GM12873 (cell line): ENCODE results near the gene SPI1.
A peak's percentile ranks its signal among the peaks of the same experiment; 100 is the strongest.

Source experiments
- CTCF ChIP-seq: IDR thresholded peaks from 2 replicates; pipeline ENCODE4 v1.5.1; 2012; ENCODE audit warnings: low read depth, mild to moderate bottlenecking, moderate library complexity, low read length, control low read depth; ENCODE audit not compliant: insufficient read depth; ENCODE audit errors: missing control alignments

Gene SPI1

GRCh38 chr11:47352556-47352955, 25.8 kb downstream of the SPI1 start, which contains the start of gene MYBPC3:
Gene MYBPC3 (minus strand): TSS chr11:47352702. CDS start chr11:47352647, 55 bp downstream.
- TF ChIP-seq CTCF, result no peak

GRCh38 chr11:47351156-47352126, 26.9 kb downstream of the SPI1 start:
- no peak for TF ChIP-seq CTCF

GRCh38 chr11:47350315-47350714, 28.0 kb downstream of the SPI1 start:
- TF ChIP-seq CTCF, result no peak

- no peak for TF ChIP-seq CTCF
Observed at GRCh38 chr11:47349521-47350095, 28.7 kb downstream of the SPI1 start.

GRCh38 chr11:47348859-47349258, 29.5 kb downstream of the SPI1 start:
- TF ChIP-seq CTCF, result peak; percentile 52

GRCh38 chr11:47348131-47348802, 30.1 kb downstream of the SPI1 start:
- TF ChIP-seq CTCF, result no peak

- no peak for TF ChIP-seq CTCF
Observed at GRCh38 chr11:47347137-47347536, 31.2 kb downstream of the SPI1 start.
